GM12878 (cell line): ENCODE data around the gene ZNF341. TPM values are rescaled to one million over a fixed set of nuclear protein-coding genes. Genes with fewer than 3 reads are reported as not detected.

Source experiments
- ATF7 ChIP-seq: fragments of 450-650 bp; IDR thresholded peaks from 2 replicates; pipeline ENCODE4 v1.6.1; 2016; ENCODE audit warnings: low read depth, mild to moderate bottlenecking
- BHLHE40 ChIP-seq, 2 experiments: fragments of 450-650 bp in 1 of 2; IDR thresholded peaks; 2 replicates each; pipeline ENCODE4 v1.6.1; 2011 to 2017; ENCODE audit warnings: low read depth in 2 of 2, borderline replicate concordance in 1 of 2, improper control_type of control experiment in 1 of 2, low read length in 1 of 2, mild to moderate bottlenecking in 1 of 2
- CBX5 ChIP-seq: sonication (generic); IDR thresholded peaks from 2 replicates; pipeline ENCODE4 v1.6.1; 2016; ENCODE audit warnings: low read depth, moderate library complexity, mild to moderate bottlenecking, inconsistent platforms
- CHD1 ChIP-seq: IDR thresholded peaks from 2 replicates; pipeline ENCODE4 v1.6.1; 2012; ENCODE audit warnings: low read depth, low read length, improper control_type of control experiment
- CHD4 ChIP-seq: fragments of 200-600 bp; sonication (generic); IDR thresholded peaks from 2 replicates; pipeline ENCODE4 v1.6.1; 2016; ENCODE audit warnings: mild to moderate bottlenecking
- CREM ChIP-seq: IDR thresholded peaks from 2 replicates; pipeline ENCODE4 v1.6.1; 2014; ENCODE audit warnings: antibody characterized with exemption, low read depth
- GABPA ChIP-seq: IDR thresholded peaks from 2 replicates; pipeline ENCODE4 v1.6.1; 2014; ENCODE audit warnings: antibody characterized with exemption, low read depth, mild to moderate bottlenecking, inconsistent platforms
- HDGF ChIP-seq: fragments of 450-650 bp; IDR thresholded peaks from 2 replicates; pipeline ENCODE4 v1.6.1; 2016; ENCODE audit warnings: antibody characterized with exemption
- IKZF1 ChIP-seq: fragments of 450-650 bp; conservative IDR thresholded peaks from 2 replicates; pipeline ENCODE4 v1.6.1; 2017; ENCODE audit warnings: antibody characterized with exemption, mild to moderate bottlenecking
- RAD21 ChIP-seq: IDR thresholded peaks from 2 replicates; pipeline ENCODE4 v1.6.1; 2011; ENCODE audit warnings: mild to moderate bottlenecking, low read depth, low read length, moderate library complexity; ENCODE audit not compliant: insufficient read depth
- RB1 ChIP-seq: fragments of 450-650 bp; formaldehyde crosslinking; IDR thresholded peaks from 2 replicates; pipeline ENCODE4 v1.6.1; 2017; ENCODE audit warnings: mild to moderate bottlenecking, borderline replicate concordance
- RELA ChIP-seq: fragments of 450-650 bp; IDR thresholded peaks from 2 replicates; pipeline ENCODE4 v1.8.0; 2014; ENCODE audit warnings: borderline replicate concordance; ENCODE audit not compliant: partially characterized antibody
- SUPT20H ChIP-seq: IDR thresholded peaks from 2 replicates; pipeline ENCODE4 v1.6.1; 2011; ENCODE audit warnings: low read depth, mild to moderate bottlenecking, low read length, moderate library complexity, borderline replicate concordance; ENCODE audit not compliant: control insufficient read depth
- polyA plus RNA-seq, 11 experiments: library from polyadenylated mRNA; depleted of rRNA in 4 of 11; unstranded in 6 of 11; stranded (reverse) in 5 of 11; fragments of >200 nt; fragmentation: Nextera tagmentation in 4 of 11; fragmentation: Illumina TruSeq in 1 of 11; extraction: Ambion mirVana in 4 of 11; extraction: Trizol in 1 of 11; gene quantifications; 1 replicate in 1 of 11; 2 replicates in 10 of 11; pipeline versions ENCODE4 v1.2.1 to v1.2.3, GENCODE V29; 2011 to 2016; ENCODE audit warnings: inconsistent platforms in 2 of 11, missing spikeins in 2 of 11, low read depth in 1 of 11
- total RNA-seq, 4 experiments: library from RNA; depleted of rRNA in 3 of 4; stranded (reverse); fragments of >200 nt in 3 of 4; fragmentation: Illumina TruSeq in 1 of 4; extraction: Trizol in 1 of 4; gene quantifications; 2 replicates each; pipeline versions ENCODE4 v1.2.1 to v1.2.3, GENCODE V29; 2013 to 2021
- TF ChIP-seq, protein P1 (sequence below): fragments of 450-650 bp; IDR thresholded peaks from 2 replicates; pipeline ENCODE4 v1.6.1; 2017; ENCODE audit warnings: borderline replicate concordance
- TF ChIP-seq, protein P2 (sequence below): IDR thresholded peaks from 2 replicates; pipeline ENCODE4 v1.6.1; 2012; ENCODE audit warnings: improper control_type of control experiment, low read depth, low read length; ENCODE audit not compliant: insufficient replicate concordance
- TF ChIP-seq, protein P3 (sequence below): fragments of 450-650 bp; IDR thresholded peaks from 2 replicates; pipeline ENCODE4 v1.6.1; 2017; ENCODE audit warnings: mild to moderate bottlenecking, moderate library complexity

ZNF341 gene
- total and polyA plus RNA-seq, 10 of the 15 experiments (the other 5 are each of a cell fraction or from before 2014, with no cell fraction given): 0.18 to 5.0 (median 2.6) TPM

- TF ChIP-seq CHD4 (no peak), BHLHE40 (IDR thresholded peaks at IDR 0.05; ENCODE audit: borderline replicate concordance in 1 of 2, low read depth in 2 of 2, low read length in 1 of 2) (peak in 1 of 2 experiments; percentile 73; a peak in 2 of 4 replicates), CREM (no peak; the same call in none of the 2 replicates), SUPT20H (peak; percentile 97), CHD1 (no peak), RB1 (no peak; the same call in 1 of the 2 replicates), CBX5 (no peak), ATF7 (no peak), HDGF (no peak), IKZF1 (peak; percentile 90), RELA (no peak), GABPA (no peak), RAD21 (0 out of 2 replicates have a peak, but pooled peaks have one; percentile 4)
- TF ChIP-seq, protein P1, sequence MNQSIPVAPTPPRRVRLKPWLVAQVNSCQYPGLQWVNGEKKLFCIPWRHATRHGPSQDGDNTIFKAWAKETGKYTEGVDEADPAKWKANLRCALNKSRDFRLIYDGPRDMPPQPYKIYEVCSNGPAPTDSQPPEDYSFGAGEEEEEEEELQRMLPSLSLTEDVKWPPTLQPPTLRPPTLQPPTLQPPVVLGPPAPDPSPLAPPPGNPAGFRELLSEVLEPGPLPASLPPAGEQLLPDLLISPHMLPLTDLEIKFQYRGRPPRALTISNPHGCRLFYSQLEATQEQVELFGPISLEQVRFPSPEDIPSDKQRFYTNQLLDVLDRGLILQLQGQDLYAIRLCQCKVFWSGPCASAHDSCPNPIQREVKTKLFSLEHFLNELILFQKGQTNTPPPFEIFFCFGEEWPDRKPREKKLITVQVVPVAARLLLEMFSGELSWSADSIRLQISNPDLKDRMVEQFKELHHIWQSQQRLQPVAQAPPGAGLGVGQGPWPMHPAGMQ: no peak
- TF ChIP-seq, protein P2, sequence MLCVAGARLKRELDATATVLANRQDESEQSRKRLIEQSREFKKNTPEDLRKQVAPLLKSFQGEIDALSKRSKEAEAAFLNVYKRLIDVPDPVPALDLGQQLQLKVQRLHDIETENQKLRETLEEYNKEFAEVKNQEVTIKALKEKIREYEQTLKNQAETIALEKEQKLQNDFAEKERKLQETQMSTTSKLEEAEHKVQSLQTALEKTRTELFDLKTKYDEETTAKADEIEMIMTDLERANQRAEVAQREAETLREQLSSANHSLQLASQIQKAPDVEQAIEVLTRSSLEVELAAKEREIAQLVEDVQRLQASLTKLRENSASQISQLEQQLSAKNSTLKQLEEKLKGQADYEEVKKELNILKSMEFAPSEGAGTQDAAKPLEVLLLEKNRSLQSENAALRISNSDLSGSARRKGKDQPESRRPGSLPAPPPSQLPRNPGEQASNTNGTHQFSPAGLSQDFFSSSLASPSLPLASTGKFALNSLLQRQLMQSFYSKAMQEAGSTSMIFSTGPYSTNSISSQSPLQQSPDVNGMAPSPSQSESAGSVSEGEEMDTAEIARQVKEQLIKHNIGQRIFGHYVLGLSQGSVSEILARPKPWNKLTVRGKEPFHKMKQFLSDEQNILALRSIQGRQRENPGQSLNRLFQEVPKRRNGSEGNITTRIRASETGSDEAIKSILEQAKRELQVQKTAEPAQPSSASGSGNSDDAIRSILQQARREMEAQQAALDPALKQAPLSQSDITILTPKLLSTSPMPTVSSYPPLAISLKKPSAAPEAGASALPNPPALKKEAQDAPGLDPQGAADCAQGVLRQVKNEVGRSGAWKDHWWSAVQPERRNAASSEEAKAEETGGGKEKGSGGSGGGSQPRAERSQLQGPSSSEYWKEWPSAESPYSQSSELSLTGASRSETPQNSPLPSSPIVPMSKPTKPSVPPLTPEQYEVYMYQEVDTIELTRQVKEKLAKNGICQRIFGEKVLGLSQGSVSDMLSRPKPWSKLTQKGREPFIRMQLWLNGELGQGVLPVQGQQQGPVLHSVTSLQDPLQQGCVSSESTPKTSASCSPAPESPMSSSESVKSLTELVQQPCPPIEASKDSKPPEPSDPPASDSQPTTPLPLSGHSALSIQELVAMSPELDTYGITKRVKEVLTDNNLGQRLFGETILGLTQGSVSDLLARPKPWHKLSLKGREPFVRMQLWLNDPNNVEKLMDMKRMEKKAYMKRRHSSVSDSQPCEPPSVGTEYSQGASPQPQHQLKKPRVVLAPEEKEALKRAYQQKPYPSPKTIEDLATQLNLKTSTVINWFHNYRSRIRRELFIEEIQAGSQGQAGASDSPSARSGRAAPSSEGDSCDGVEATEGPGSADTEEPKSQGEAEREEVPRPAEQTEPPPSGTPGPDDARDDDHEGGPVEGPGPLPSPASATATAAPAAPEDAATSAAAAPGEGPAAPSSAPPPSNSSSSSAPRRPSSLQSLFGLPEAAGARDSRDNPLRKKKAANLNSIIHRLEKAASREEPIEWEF: no peak
- TF ChIP-seq, protein P3, sequence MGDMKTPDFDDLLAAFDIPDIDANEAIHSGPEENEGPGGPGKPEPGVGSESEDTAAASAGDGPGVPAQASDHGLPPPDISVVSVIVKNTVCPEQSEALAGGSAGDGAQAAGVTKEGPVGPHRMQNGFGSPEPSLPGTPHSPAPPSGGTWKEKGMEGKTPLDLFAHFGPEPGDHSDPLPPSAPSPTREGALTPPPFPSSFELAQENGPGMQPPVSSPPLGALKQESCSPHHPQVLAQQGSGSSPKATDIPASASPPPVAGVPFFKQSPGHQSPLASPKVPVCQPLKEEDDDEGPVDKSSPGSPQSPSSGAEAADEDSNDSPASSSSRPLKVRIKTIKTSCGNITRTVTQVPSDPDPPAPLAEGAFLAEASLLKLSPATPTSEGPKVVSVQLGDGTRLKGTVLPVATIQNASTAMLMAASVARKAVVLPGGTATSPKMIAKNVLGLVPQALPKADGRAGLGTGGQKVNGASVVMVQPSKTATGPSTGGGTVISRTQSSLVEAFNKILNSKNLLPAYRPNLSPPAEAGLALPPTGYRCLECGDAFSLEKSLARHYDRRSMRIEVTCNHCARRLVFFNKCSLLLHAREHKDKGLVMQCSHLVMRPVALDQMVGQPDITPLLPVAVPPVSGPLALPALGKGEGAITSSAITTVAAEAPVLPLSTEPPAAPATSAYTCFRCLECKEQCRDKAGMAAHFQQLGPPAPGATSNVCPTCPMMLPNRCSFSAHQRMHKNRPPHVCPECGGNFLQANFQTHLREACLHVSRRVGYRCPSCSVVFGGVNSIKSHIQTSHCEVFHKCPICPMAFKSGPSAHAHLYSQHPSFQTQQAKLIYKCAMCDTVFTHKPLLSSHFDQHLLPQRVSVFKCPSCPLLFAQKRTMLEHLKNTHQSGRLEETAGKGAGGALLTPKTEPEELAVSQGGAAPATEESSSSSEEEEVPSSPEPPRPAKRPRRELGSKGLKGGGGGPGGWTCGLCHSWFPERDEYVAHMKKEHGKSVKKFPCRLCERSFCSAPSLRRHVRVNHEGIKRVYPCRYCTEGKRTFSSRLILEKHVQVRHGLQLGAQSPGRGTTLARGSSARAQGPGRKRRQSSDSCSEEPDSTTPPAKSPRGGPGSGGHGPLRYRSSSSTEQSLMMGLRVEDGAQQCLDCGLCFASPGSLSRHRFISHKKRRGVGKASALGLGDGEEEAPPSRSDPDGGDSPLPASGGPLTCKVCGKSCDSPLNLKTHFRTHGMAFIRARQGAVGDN: peak; percentile 87
These were observed 572 bp downstream of the ZNF341 start (continued) for GRCh38 chr20:33732166-33732970.
